Hindlimb muscle (tissue), 1 donor: ENCODE measurements around the gene COPG1. TPM values are rescaled to one million over a fixed set of nuclear protein-coding genes. Genes with fewer than 3 reads are reported as not detected.
"Not testable (repeated sequence)": the region's sequence is repeated elsewhere in the genome, so short reads cannot be mapped to it uniquely, and the experiment has no call there.

ENCODE experiments used
- DNase-seq: peaks from one replicate; pipeline ENCODE4 v3.0.0-alpha.2; 2013
- polyA plus RNA-seq: library from polyadenylated mRNA; unstranded; fragments of 120-200 nt; gene quantifications from one replicate; pipeline ENCODE4 v1.2.1, GENCODE V29; 2013; ENCODE audit not compliant: insufficient read length

Gene COPG1, protein sequence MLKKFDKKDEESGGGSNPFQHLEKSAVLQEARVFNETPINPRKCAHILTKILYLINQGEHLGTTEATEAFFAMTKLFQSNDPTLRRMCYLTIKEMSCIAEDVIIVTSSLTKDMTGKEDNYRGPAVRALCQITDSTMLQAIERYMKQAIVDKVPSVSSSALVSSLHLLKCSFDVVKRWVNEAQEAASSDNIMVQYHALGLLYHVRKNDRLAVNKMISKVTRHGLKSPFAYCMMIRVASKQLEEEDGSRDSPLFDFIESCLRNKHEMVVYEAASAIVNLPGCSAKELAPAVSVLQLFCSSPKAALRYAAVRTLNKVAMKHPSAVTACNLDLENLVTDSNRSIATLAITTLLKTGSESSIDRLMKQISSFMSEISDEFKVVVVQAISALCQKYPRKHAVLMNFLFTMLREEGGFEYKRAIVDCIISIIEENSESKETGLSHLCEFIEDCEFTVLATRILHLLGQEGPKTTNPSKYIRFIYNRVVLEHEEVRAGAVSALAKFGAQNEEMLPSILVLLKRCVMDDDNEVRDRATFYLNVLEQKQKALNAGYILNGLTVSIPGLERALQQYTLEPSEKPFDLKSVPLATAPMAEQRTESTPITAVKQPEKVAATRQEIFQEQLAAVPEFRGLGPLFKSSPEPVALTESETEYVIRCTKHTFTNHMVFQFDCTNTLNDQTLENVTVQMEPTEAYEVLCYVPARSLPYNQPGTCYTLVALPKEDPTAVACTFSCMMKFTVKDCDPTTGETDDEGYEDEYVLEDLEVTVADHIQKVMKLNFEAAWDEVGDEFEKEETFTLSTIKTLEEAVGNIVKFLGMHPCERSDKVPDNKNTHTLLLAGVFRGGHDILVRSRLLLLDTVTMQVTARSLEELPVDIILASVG
- polyA plus RNA-seq = 103 TPM

DNA sequence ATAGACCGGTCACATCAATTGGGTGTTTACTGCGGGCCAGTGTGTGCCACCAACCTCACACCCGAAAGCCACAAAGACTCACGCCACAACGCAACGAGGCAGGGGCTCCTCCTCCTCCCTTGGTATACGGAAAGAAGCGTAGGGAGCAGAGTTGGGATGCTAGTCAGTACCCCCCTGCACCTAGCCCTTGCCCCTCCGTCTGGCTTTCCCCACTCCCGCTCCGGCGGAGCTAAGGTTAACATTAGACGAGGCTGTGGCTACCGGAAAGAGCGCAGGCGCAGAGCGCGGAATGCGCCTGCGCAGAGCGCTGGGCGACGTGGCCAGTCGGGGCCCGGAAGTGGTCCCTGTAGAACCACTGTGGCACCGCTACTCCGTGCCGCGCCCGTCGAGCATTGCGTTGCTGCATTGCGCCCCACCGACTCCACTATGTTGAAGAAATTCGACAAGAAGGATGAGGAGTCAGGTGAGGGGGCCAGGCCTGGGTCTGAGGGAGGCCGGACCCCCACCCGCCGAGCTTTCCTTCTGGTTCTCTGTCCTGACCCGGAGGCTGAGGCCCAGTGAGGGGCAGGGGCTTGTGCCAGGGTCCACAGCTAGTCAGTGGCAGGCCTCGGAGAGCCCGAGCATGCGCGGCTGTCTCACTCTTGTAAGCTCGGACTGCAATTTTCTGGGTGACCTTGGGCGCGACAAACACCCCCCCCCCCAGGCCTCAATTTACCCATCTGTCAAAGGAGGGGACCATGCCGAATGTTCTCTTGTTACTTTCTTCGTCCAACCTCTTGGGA, at the start of gene COPG1:
Gene COPG1 (plus strand): TSS at position 323 of the 782 bp plus-strand sequence. CDS start 104 bp downstream, at position 427.
- peak; percentile 97 for DNase-seq

DNA sequence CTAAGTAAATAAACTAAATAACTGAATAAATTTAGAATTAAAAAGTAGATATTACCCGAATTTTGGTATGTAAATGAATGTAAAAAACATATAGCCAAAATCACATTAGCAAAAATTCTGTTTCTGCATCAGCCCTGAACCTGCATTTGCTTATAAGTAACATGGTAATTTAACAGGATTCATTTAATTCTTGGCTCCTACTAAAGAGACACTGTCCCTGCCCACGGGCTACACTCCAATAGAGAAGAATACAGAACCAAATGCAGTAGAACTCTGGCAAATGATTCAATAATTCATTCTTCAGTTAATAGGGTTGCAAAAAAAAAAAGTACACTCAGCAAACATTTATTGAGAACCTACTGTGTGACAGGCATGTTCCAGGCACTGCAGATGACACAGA, 44.9 kb upstream of the COPG1 start:
- DNase-seq = no peak

DNA sequence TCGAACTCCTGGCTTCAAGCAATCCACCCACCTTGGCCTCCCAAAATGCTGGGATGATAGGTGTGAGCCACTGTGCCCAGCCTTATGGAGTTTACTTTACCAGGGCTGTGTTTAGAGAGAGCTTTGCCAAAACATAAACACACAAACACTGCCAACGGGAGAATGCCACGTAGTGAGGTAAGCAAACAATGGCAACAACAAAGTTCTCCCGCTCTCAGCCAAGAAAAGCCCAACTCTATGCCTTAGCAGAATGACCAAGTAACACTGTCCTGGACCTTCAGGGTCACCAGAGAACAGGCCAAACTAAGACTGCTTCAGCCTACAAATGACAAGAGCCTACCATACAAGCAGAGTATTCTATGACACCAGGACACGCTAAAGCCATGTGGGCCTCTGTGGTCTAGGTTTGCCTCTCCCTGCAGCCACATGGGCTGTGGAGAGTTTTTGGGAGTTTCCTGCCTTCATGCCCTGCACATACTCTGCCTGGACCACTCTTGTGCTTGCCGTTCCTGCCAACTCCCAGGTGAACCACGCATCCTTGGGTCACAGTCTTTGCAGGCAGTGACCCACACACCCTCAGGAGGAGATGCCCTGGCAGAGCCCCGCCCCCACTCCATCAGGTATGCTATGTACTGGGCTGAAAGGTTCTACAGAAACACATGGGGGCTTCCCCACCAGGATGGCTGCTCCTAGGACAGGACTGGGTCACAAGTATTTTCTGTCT, 44.1 kb upstream of the COPG1 start:
- no peak for DNase-seq

DNA sequence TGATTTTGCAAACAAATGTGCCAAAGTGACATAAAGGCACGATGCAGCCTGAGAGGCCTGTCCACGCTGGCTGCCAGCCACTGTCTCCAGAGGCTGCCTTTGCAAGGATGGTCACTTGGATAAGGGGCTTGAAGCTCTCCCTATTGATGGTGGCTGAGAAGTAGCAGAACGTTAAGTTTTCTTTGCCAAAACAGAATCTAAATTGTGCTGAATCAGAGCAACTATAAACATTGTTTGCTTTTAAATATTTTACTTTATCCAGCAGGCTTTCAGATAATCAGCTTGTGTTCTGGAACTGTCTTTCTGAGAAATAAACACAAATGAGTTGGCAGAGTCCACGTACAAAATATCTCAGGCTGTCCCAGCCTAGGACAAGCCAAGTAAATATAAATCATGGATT, 41.9 kb upstream of the COPG1 start:
- DNase-seq = no peak

DNA sequence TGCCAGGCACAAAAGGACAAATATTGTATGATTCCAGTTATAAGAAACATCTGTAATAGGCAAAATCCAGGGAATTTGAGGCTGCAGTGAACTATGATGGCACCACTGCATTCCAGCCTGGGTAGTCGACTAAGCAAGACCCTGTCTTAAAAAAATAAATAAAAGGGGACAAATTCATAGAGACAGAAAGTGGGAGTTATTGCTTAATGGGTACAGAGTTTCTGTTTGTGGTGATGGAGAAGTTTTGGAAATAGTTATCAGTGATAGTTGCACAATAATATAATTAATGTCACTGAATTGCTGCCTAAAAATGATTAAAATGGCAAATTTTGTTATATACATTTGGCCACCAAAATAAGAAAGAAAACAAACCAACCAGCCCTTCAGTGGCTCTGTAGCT, 38.1 kb upstream of the COPG1 start:
- no peak for DNase-seq

DNA sequence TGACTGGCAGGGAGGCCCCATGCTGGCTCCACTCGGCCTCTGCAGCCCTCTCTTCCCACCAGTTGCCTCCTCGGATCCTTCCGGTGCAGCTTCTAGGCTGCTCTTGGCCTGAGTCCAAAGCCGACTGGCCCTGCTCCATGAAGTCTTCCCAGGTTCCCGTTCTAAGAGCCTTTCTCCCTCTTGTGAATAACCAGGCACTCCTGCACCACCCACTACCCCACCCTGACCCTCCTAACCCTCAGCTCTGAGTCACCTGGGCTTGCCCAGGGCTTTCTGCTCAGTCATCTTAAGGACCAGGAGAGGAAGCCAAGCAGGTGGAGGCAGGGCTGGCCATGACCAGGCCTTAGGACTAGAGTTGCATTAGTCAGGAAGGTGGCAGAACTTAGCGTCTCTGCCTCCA, 37.6 kb upstream of the COPG1 start:
- DNase-seq = no peak

DNA sequence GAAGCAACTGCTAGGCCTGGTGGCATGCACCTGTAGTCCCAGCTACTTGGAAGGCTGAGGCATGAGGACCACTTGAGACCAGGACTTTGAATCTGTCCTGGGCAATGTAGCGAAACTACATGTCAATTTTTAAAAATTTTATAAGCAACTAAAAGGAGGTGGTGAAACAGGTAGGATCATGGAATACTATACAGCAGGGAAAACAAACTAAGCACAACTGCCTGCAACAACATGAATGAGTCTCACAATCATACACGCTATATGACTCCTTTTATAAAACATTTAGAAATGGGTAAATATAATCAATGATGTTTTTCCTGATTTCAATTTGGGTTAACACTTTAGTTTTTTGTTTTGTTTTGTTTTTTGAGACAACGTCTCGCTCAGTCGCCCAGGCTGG, 36.2 kb upstream of the COPG1 start:
- no peak for DNase-seq

DNA sequence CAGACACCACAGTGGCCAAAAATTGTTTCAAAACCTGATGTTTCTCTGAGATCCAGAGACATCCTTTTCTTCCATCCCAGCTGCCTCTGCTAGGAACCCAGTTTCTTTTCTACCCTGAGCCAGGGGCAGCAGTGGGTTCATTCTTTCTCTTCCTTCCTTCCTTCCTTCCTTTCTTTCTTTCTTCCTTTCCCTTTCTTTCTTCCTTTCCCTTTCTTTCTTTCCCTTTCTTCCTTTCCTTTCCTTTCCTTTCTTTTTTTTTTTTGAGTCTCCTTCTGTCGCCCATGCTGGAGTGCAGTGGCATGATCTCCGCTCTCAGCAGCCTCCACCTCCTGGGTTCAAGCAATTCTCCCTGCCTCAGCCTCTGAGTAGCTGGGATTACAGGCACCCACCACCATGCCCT, 30.7 kb upstream of the COPG1 start:
- no peak for DNase-seq

DNA sequence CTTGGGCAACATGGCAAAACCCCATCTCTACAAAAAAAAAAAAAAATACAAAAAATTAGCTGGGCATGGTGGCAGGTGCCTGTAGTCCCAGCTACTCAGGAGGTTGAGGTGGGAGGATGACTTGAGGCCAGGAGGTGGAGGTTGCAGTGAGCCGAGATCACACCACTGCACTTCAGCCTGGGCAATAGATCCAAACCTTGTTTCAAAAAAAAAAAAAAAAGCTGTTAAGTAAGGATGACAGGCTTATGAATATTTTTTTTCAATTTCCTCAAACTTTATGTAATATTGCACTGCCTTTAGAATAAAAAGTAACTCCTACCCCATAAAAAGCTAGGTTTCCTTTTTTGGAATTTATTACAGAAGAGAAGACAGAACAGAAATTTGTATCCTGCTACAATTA, 25.0 kb upstream of the COPG1 start:
- not testable (repeated sequence) for DNase-seq

DNA sequence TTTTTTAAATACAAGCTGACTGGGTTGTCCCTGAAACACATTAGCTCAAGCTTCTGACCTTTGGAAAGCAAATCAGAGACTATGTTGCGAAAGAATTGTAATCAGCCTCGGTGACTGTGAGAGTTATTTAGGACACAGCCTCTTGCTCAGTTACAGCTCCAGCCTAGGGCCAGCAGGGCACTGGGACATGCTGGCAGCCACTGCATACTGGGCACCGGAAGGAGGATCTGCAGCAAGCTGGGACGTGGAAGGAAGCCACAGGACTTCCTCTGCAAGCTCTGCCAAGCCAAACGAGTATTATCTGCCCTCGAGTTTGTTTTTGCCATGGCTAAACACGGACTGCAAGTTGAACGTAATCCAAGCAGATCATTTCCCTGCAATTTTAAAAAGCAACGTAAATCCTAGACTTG, 24.4 kb upstream of the COPG1 start:
- no peak for DNase-seq

DNA sequence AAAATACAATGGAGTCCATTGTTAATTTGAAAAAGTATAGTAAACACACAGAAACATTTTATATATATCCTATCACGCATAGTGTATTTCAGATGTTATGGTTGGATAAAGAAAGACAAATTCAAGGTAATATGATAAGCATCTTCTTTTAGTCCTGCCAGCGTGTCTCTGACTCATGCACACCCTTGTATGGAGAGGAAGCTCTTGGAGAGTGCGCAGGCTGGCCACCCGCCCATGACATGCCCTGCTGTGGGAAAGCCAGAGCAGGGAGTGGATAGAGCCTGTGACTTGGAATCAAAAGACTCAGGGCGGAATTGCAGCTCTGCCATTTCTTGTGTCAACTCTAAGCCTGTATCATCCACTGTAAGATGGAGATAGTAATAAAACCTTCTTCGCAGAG, 23.0 kb upstream of the COPG1 start:
- no peak for DNase-seq

DNA sequence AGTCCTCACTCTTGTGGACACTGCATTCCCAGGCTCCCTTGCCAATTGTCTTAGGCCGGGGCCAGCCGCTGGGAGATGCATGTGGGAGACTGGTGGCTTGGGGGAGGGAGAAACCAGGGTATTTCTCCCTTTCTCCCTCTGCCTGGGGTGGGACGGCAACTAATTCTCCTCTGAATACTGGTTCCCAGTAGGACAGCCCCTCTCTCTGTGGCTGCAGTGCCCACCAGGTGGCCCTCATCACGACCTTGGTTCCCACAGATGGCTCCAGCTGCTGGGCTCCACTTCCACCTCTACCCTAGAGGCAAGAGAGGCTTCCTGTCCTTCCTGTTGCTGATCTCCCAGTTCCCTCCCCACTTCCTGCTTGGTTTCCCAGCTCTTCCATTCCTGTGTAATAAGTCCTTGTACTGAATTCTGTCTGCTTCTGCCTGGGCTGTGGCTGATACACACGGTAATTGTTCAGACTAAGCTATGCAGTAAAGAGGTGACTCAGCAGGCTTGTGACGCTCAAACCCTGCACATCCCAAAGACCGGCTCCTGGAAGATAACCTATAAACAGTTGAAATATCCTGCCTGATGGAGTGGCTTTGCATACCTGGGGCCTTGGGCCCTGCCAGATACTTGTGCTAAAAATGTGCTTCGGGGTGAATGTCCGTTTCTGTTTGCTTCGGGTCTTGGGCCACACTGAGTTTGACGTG, 20.4 kb upstream of the COPG1 start:
- DNase-seq = no peak

DNA sequence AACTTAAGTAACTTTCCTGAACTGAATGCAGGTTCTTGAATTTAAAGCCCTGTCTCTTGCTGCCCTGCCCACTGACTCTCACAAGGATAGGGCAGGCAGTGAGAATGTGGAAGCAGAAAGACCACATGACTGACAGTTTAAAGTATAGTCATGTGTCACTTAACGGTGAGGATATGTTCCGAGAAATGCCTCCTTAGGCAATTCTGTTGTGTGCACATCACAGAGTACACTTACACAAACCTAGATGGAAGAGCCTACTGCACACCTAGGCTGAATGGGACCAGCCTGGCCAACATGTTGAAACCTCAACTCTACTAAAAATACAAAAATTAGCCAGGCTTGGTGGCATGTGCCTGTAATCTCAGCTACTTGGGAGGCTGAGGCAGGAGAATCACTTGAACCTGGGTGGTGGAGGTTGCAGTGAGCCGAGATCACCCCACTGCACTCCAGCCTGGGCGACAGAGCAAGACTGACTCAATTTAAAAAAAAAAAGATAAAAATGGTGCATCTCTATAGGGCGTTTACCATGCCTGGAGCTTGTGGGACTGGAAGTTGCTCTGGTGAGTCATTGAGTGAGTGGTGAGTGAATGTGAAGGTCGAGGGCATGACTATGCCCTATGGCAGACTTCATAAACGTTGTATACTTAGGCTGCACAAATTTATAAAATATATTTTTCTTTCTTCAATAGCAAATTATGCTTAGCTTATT, 18.9 kb upstream of the COPG1 start:
- DNase-seq = no peak

DNA sequence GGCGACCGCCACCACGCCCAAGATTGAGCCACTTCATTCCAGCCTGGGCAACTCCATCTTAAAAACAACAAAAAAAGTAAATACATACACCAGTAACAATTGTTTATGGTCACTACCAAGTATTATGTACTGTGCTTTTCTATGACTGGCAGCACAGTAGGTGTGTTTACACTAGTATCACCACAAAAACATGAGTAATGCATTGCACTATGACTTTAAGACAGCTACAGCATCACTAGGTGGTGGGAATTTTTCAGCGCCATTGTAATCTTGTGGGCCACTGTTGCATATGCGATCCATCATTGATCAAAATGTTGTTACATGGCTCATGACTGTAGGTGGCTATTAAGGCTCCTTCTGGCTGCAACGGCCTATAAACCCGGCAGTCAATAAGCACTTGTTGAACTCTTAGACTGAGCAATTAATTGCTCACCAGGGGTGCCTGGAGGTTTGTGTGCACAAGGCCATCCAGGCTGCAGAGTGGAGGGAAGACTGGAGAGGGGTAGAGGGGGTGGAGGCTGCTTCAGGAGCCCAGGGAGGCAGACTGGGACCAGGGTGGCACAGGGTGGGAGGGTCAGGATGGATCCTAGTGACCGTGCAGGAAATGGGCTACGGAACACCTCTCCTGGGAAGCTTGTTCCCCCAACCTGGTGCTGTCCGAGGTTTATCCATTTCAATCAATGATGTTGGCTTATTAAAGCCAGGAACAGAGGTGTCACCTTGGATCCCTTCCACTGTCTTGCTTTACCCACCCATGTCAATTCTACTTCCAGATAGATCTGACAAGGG, 17.9 kb upstream of the COPG1 start:
- DNase-seq = no peak

DNA sequence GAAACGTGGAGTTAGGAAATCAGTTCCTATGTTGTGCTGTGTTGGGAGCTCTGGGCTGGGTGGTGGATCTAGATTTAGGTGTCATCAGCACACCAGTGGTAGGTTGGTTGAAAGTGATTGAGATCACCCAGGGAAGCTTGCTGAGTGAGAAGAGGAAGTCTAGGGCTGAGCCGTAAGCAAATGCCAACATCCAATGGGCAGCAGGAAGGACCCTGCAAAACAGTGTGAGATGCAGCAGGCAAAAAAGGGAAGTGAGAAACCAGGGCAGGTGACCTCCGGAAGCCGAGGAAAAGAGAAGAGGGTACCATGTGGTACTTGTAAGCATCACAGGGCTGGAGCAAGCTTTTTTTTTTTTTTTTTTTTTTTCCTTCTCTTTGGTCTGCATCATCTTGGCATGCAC, 15.9 kb upstream of the COPG1 start:
- no peak for DNase-seq

DNA sequence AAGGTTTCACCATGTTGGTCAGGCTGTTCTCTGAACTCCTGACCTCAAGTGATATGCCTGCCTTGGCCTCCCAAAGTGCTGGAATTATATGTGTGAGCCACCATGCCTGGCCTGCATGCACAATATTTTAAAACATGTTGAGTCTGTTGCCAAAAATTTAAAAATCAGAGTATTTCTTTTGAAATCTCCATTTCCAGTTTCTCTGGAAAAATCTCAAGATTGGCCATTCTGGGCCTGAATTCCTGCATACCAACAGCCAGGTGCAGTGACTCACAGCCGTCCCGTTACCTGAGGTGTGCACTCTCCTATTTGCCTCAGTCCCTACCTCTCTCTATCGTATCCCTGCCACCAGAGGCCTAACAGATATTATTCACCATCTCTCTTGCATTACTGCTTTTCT, 15.0 kb upstream of the COPG1 start:
- no peak for DNase-seq

DNA sequence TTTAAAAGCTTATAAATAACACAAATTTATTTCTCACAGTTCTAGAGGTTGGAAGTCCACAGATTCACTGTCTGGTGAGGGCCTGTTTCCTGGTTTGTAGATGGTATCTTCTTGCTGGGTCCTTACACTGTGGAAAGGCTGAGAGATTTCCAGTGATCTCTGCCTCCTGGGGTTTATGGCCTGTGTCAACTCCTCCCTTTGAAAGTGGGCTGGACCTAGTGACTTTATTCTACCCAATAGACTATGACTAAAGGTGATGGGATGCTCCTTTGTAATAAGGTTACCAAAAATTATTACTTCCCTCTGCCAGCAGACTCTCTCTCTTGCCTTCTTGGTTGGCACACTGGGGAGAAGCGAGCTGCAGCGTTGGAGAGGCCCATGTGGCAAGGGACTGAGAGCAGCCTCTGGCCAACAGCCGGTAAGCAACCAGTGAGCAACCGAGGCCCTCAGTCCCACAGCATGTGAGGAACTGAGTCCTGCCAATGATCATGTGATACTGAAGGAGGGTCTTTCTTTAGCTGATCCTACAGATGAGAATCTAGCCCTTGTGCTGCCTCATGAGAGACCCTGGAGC, 14.0 kb upstream of the COPG1 start:
- DNase-seq = no peak

DNA sequence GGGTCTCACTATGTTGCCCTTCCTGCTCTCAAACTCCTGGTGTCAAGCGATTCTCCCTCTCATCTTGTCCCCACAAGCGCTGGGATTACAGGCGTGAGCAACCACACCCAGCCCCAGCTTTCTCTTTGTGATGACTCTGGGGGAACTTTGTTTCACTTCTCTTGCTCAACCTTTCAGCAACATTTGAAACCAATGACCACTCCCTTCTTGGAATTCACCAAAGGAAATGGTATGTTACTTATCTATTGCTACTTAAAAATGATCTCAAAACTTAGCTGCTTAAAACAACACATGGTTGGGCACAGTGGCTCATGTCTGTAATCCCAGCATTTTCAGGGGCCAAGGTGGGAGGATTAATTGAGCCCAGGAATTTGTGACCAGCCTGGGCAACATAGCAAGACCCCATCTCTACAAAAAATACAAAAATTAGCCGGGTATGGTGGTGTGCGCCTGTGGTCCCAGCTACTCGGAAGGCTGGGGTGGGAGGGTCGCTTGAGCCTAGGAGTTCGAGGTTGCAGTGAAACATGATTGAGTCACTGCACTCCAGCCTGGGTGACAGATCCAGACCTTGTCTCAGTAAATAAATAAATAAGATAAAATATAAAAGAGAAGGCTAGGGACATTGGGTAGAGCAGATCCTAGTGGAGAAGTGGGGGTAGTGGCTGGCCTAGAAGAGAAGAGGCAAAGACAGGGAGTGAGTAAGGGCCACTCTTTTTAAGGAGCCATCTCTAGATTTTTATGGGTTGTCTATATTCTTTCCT, 10.3 kb upstream of the COPG1 start:
- no peak for DNase-seq

DNA sequence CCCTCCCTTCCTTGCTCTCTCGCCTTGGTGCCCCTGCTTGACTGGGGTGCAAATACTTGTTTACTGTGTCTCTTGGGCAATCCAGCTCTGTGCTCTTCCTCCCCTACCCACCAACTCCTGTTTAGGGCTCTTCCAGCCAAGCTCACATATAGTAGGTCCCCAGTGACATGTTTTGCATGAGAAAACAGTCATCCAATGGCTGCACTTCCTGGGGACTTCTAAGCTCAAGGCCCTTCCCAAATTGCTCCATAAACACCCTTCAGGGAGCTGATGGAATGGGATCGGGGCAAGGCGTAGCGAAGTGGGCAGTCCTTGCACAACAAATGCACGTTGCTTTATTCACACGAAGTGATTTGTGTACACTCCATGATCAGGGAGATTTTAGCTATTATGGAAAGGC, 9.4 kb upstream of the COPG1 start:
- no peak for DNase-seq
